ENCODE measurements around the gene PCDH9.

- no peak for TF ChIP-seq SNAPC5 (CRISPR knock-in tag; IDR thresholded peaks at IDR 0.05; ENCODE audit: borderline replicate concordance)
- TF ChIP-seq RAD21 (CRISPR knock-in tag; IDR thresholded peaks at IDR 0.05) = no peak
- TF ChIP-seq ZNF407 (CRISPR knock-in tag; IDR thresholded peaks at IDR 0.05; ENCODE audit: not compliant biosample characterization) = no peak
- no peak for TF ChIP-seq ZNF431 (CRISPR knock-in tag; IDR thresholded peaks at IDR 0.05; ENCODE audit: borderline replicate concordance, low read depth)
- no peak for TF ChIP-seq BCL3 (CRISPR knock-in tag; IDR thresholded peaks at IDR 0.05)
- TF ChIP-seq ZNF263 (CRISPR knock-in tag; IDR thresholded peaks at IDR 0.05) = no peak
- no peak for TF ChIP-seq MAFK (conservative IDR thresholded peaks at IDR 0.05 in 1 of 2, IDR thresholded peaks at IDR 0.05 in 1 of 2; ENCODE audit: low read length in 2 of 2)
- no peak for TF ChIP-seq ZBTB39 (CRISPR knock-in tag; IDR thresholded peaks at IDR 0.05)
- no peak for TF ChIP-seq NFIC (IDR thresholded peaks at IDR 0.05; ENCODE audit: low read length)
- no peak for TF ChIP-seq SALL2 (CRISPR knock-in tag; IDR thresholded peaks at IDR 0.05)
- TF ChIP-seq HBP1 (CRISPR knock-in tag; IDR thresholded peaks at IDR 0.05; ENCODE audit: low read depth) = no peak
- no peak for TF ChIP-seq ZBTB42 (CRISPR knock-in tag; IDR thresholded peaks at IDR 0.05)
Measured at GRCh38 chr13:66661336-66661735, 568.8 kb downstream of the PCDH9 start.
